CD4-positive, alpha-beta T cell treated with Interferon gamma for 1 hour (primary cell): ENCODE results near the gene ZNF514.
A peak's percentile ranks its signal among the peaks of the same experiment; 100 is the strongest.
"Not testable (repeated sequence)": the region's sequence is repeated elsewhere in the genome, so short reads cannot be mapped to it uniquely, and the experiment has no call there.

Source experiments
- DNase-seq: peaks from one replicate; pipeline ENCODE4 v3.0.0-alpha.2; 2020

The ZNF514 gene

DNA sequence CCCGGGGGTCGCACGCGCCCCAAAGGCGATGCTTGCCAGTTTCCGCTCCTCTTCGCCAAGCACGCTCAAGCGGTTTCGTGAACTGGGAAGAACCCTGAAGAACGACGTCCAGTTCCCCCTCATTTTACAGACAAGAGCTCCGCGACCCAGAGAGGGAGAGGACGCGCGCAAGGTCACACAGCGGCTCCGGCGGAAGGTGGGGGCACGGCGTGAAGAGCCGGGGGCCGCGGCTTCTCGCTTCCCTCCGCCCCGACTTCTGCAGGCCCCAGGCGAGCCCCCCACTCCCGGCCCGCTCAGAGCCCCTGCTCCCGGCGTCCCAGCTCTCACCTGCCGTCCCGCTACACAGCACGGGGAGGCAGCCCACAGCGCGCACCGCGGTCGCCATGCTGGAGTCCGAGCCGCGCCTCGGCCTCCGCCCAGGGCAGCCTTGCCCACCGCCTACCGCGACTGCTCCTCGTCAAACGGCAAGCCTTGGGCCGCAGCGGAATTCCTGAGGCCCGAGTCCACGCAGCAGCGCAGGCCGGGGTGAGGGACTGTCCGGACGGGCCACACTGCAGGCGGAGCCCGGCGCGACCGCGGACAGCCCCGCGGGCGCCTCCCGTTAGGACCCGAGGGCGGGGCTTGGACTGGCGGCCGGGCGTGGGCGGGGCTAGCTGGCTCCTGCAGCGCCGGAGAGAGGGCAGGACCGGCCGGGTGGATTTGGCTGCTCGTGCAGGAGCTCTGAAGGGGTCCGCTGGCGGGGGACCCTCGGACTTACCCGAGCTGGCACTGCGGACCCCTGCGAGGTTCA lies 38.0 kb downstream of the ZNF514 start, which contains the start of gene MRPS5:
Gene MRPS5 (minus strand): TSS at position 402 of the 790 bp plus-strand sequence. CDS start 17 bp downstream, at position 385.
- peak; percentile 76 for DNase-seq

DNA sequence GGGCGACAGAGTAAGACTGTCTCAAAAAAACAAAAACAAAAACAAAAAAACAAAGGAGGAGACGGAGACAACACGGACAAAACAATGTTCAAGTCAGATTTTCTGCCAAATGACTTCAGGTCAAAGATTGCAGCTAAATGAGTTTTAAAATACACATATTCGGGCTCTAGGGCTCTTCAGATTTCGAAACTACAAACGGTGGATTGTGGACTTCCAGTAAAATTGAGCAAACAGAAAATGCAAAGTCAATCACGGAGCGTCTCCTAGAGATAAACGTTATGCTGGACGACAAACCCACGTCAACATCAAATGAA lies 38.6 kb downstream of the ZNF514 start:
- no peak for DNase-seq

DNA sequence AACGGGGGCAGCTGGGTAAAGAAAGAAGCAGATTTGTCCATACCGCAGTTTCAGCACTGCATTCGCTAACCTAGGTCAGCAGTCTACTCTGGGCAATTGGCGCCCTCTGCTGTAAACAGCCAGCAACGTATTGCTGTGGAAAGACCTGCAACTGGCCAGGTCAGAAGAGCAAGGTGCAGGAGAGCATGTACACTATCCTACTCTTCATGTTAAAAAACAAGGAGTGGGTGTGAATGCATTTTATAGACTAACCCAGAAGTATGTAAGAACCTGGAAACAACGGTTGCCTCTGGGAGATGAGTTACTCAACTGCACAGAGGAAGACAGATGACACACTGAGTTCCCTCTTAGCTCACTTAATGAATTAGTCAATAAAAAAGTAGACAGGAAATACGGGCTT lies 44.2 kb downstream of the ZNF514 start:
- peak; percentile 62 for DNase-seq

DNA sequence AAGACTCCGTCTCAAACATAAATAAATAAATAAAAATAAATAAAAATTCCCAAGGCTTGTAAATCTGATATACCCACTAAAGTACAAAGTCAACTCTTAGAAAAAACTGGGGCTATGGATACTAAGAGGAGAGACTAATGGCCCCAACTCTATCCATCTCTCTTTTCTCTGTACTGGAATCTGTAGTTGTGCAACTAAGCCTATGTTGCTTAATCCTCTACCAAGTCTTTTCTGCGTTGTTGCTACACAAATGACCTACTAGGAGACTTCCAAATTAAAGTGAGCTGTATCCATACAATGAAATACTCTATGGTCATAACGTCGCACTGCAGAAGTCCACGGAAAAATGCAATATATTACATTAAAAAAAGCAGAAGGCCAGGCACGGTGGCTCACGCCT lies 46.2 kb downstream of the ZNF514 start:
- no peak for DNase-seq

DNA sequence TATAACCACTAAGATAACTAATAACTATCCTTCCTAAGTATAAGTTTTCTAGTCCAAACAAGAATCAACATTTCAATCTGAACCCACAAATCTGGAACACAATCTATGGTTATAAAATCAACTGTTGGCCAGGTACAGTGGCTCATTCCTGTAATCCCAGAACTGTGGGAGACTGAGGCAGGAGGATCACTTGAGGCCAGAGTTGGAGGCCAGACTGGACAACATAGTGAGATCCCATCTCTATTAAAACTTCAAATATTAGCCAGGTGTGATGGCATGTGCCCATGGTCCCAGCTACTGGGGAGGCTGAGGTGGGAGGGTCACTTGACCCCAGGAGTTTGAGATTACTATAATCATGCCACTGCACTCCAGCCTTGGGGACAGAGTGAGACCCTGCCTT lies 49.3 kb downstream of the ZNF514 start:
- DNase-seq: no peak

DNA sequence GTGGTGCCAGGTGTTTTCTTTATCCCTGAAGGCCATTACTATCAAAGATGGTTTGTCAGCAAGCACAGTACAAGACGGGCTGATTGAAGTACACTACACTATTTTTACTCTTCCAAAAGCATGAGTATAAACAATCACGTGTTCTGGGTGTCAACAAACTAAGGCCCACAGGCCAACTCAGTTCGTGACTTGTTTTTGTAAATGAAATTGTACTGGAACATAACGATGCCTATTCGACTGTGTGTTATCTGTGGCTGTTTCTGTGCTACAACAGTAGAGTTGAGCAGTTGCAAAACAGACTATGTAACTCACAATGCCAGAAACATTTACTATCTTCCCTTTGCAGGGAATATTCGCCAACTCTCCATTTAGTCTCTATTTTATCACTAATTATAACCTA lies 50.4 kb downstream of the ZNF514 start:
- DNase-seq: no peak

DNA sequence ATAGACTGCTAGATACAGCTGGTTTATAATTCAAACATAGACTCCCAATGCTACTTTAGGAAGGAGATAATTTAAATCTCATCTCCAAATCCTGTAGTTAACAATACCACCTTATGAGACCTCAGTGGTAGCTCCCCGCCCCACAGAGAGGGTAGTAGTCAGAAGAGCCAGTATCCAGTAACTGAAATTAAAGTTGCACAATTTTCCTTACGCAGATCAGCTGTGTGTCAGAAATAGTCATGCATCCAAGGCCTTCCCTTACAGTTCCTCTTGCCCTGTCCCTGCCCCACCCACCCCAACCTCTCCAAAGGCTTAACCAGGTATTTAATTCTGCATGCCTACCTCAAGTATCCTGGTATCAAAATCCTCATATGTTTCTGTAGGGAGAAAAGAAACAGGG lies 53.6 kb downstream of the ZNF514 start:
- no peak for DNase-seq

DNA sequence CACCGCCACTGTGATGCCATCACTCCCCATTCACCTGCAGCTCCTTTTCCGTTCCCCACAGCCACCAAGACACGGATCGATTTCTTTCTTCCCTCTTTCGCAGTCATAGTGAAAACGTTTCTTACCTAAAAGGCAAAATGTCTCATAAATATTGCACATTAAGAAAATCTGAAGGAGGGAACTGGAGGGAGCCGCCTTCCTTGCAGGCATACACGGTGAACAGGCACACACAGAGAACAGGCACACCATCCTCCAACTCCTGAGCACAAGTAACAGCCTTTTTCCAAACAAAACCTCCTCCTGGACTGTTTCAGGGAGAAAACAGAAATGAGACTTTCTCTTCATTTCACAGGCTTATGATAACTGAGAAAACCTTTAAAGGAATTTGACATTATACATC lies 55.0 kb downstream of the ZNF514 start:
- no peak for DNase-seq

DNA sequence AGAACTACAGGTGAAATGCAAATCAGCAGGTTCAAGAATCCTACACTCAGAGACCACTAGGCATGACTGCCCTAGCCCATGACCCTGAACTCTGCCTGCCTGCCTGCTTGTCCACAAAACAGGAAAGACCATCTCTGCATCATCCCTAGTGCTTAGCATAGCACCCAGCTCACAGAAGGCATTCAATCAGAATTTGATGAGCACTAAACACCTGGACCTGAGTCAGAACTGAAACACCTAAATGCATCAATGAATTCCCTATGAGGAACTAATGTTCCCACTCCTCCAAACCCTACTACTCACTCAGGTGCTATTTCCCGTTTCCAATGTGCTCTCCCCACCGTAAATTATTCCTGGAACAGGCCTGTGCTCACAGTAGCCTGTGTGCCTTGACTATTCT lies 59.7 kb downstream of the ZNF514 start:
- DNase-seq: no peak

DNA sequence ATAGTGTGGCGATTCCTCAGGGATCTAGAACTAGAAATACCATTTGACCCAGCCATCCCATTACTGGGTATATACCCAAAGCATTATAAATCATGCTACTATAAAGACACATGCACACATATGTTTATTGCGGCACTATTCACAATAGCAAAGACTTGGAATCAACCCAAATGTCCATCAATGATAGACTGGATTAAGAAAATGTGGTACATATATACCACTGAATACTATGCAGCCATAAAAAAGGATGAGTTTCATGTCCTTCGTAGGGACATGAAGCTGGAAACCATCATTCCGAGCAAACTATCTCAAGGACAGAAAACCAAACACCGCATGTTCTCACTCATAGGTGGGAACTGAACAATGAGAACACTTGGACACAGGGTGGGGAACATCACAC lies 61.4 kb downstream of the ZNF514 start:
- DNase-seq: not testable (repeated sequence)
